ENCODE results near the gene RHOT2. TPM values are rescaled to one million over a fixed set of nuclear protein-coding genes. Genes with fewer than 3 reads are reported as not detected.
A peak's percentile ranks its signal among the peaks of the same experiment; 100 is the strongest.

Gene RHOT2
- total and polyA plus RNA-seq, 9 of the 15 experiments (the other 6 are each of a cell fraction or from before 2014, with no cell fraction given): 5.0 to 373 (median 112) TPM

DNA sequence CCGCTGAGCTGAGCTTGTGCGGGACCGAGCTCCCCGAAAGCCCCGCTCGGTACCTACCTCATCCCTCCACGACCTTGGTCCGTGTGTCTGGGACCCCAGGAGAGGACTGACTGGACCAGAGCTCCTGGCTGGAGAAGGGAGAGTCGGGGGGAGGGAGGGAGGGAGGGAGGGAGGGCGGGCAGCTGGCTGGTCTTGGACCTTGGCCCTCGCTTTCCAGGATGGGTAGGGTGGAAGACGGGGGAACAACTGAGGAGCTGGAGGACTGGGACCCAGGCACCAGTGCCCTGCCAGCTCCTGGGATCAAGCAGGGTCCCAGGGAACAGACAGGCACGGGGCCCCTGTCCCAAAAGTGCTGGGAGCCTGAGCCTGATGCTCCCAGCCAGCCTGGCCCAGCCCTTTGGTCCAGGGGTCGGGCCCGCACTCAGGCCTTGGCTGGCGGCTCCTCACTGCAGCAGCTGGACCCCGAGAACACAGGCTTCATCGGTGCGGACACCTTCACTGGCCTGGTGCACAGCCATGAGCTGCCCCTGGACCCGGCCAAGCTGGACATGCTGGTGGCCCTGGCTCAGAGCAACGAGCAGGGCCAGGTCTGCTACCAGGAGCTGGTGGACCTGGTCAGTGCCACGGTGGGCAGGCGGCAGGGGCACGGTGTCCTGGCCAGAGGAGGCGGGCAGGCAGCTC, 8.1 kb downstream of the RHOT2 start:
- peaks cover 8% of the 10 kb centered on the region; the same call in 1 of the 2 replicates for H4K20me1 ChIP-seq (replicated peaks; ENCODE audit: control insufficient read depth, insufficient read depth, low read length)
- peaks cover 43% of the 10 kb centered on the region for H3K36me3 ChIP-seq (ENCODE audit: control insufficient read depth, insufficient read depth, low read length)
- TF ChIP-seq ARID4B (CRISPR knock-in tag; IDR thresholded peaks at IDR 0.05) (0 out of 2 replicates have a peak, but pooled peaks have one; percentile 10), NR2C1 (IDR thresholded peaks at IDR 0.05) (no peak), NR2C1 (tag; IDR thresholded peaks at IDR 0.05) (no peak), RBM14 (IDR thresholded peaks at IDR 0.05; ENCODE audit: borderline replicate concordance, insufficient read depth, low read depth, low read length) (0 out of 2 replicates have a peak, but pooled peaks have one; percentile 47), KAT7 (CRISPR knock-in tag; IDR thresholded peaks at IDR 0.05; ENCODE audit: borderline replicate concordance) (0 out of 2 replicates have a peak, but pooled peaks have one; percentile 6), MAFG (tag; conservative IDR thresholded peaks at IDR 0.05) (no peak), FIP1L1 (IDR thresholded peaks at IDR 0.05; ENCODE audit: low read depth, low read length, poor library complexity, severe bottlenecking) (peak; percentile 71)
- BruUV-seq (replicated peaks): no TSS peak
- no peak for FAIRE-seq
- peak overlapping the region; percentile 72; the same call in 2 of the 3 replicates for H3K27ac ChIP-seq (ENCODE audit: extremely low read depth, low read depth, low read length)
- peak overlapping the region; percentile 52 for H3K4me3 ChIP-seq
- no peak for ATAC-seq
- peak overlapping the region; percentile 32 to 93; a peak in 3 of 4 replicates for H3K9ac ChIP-seq (ENCODE audit: insufficient read depth in 1 of 2, low read depth in 2 of 2, low read length in 2 of 2)
- in situ Hi-C loops (cut with MboI) (loop anchor here (10.0 kb wide), 1 partner anchor 281 kb away; the partner anchor contains the start of gene NME4), intact Hi-C loops (cut with micrococcal nuclease) (loop anchor here (5.0 kb wide), 1 partner anchor 39 kb away; the partner anchor contains the start of gene METTL26)
- H3K4me2 ChIP-seq (ENCODE audit: insufficient read depth, low read length): peak overlapping the region; percentile 79
- no peaks in the 10 kb centered on the region for H3K9me3 ChIP-seq (replicated peaks; ENCODE audit: control insufficient read depth, insufficient read depth, low read depth, low read length)
- POLR2A ChIA-PET: interaction anchor here (0.7 to 1.7 kb wide), 6 partner anchors 8 to 280 kb away, joined by 3 to 6 read pairs (median 4); partner anchors contain the start of gene JMJD8
- H3K27me3 ChIP-seq (ENCODE audit: control insufficient read depth in 2 of 2, insufficient read depth in 2 of 2, low read length in 2 of 2): no peaks in the 10 kb centered on the region
- CTCF ChIA-PET (ENCODE audit: low intra/inter-chr PET ratio): no interaction called here
- no peaks in the 10 kb centered on the region for H3K9me1 ChIP-seq (ENCODE audit: control insufficient read depth, insufficient read depth, low read length)
- no peak for DNase-seq (ENCODE audit: extremely low read depth in 1 of 4, low spot score in 3 of 4)
- peak overlapping the region; percentile 65 for H2AFZ ChIP-seq (ENCODE audit: low read depth, low read length)
- peaks cover 22 to 96% of the 10 kb centered on the region in 2 experiments for H3K4me1 ChIP-seq (replicated peaks in 1 of 2; ENCODE audit: control insufficient read depth in 2 of 2, insufficient read depth in 2 of 2, low read length in 2 of 2)
- H3K79me2 ChIP-seq (ENCODE audit: control insufficient read depth, insufficient read depth, low read length): peaks cover 14% of the 10 kb centered on the region
- WGBS (ENCODE audit: insufficient coverage, low coverage, missing lambda C conversion rate): 47% methylated on average over 17 of the region's 25 CpGs

Data from K562 (cell line).